ENCODE data around the gene RIN3. TPM values are rescaled to one million over a fixed set of nuclear protein-coding genes. Genes with fewer than 3 reads are reported as not detected.

RIN3 gene
- total RNA-seq, 2 donors from 2014 or later: 6.6 to 11.8 TPM

GRCh38 chr14:92613008-92613658, 99.6 kb downstream of the RIN3 start:
- H3K4me3 ChIP-seq: no peak overlapping the region
- no peaks in the 10 kb centered on the region for H3K27me3 ChIP-seq
- H3K4me1 ChIP-seq: no peaks in the 10 kb centered on the region
- no peak overlapping the region for H3K27ac ChIP-seq
- DNase-seq (ENCODE audit: low spot score): no peak
- H3K9me3 ChIP-seq: no peaks in the 10 kb centered on the region
- TF ChIP-seq CTCF (IDR thresholded peaks at IDR 0.05): peak in 1 of 2 donors; percentile 69
- no peaks in the 10 kb centered on the region for H3K36me3 ChIP-seq

- no peak for TF ChIP-seq CTCF (IDR thresholded peaks at IDR 0.05)
These were observed 100.2 kb downstream of the RIN3 start for GRCh38 chr14:92613681-92614260.

GRCh38 chr14:92615451-92615850, 101.9 kb downstream of the RIN3 start:
- no peaks in the 10 kb centered on the region for H3K4me1 ChIP-seq
- no peaks in the 10 kb centered on the region for H3K27me3 ChIP-seq
- DNase-seq (ENCODE audit: low spot score): no peak
- H3K36me3 ChIP-seq: no peaks in the 10 kb centered on the region
- H3K4me3 ChIP-seq: no peak overlapping the region
- no peaks in the 10 kb centered on the region for H3K9me3 ChIP-seq
- no peak for TF ChIP-seq CTCF (IDR thresholded peaks at IDR 0.05)
- H3K27ac ChIP-seq: no peak overlapping the region

More at GRCh38 chr14:92613681-92614260, 100.2 kb downstream of the RIN3 start:
- no peaks in the 10 kb centered on the region for H3K27me3 ChIP-seq
- no peak overlapping the region for H3K4me3 ChIP-seq
- no peaks in the 10 kb centered on the region for H3K9me3 ChIP-seq
- no peak overlapping the region for H3K27ac ChIP-seq
- DNase-seq (ENCODE audit: low spot score): no peak
- H3K4me1 ChIP-seq: no peaks in the 10 kb centered on the region
- no peaks in the 10 kb centered on the region for H3K36me3 ChIP-seq

- Histone ChIP-seq H3K27ac (no peak overlapping the region), H3K4me3 (no peak overlapping the region), H3K27me3 (no peaks in the 10 kb centered on the region), H3K4me1 (no peaks in the 10 kb centered on the region), H3K36me3 (no peaks in the 10 kb centered on the region), H3K9me3 (no peaks in the 10 kb centered on the region)
- TF ChIP-seq CTCF (IDR thresholded peaks at IDR 0.05): no peak
- no peak for DNase-seq (ENCODE audit: low spot score)
These were observed 102.6 kb downstream of the RIN3 start for GRCh38 chr14:92616178-92616577.

- Histone ChIP-seq H3K4me1 (no peaks in the 10 kb centered on the region), H3K27ac (no peak overlapping the region), H3K4me3 (no peak overlapping the region), H3K27me3 (no peaks in the 10 kb centered on the region), H3K36me3 (no peaks in the 10 kb centered on the region), H3K9me3 (peaks cover 0 to 9% of the 10 kb centered on the region in 2 donors)
- TF ChIP-seq CTCF (IDR thresholded peaks at IDR 0.05): no peak
- DNase-seq (ENCODE audit: low spot score): no peak
These were observed 104.0 kb downstream of the RIN3 start for GRCh38 chr14:92617581-92617980.
